Spleen (tissue), 7 donors: ENCODE results near the gene ZW10.
"Not testable (repeated sequence)": the region's sequence is repeated elsewhere in the genome, so short reads cannot be mapped to it uniquely, and the experiment has no call there.

Experiments used
- CTCF ChIP-seq, 11 experiments: fragments of 200-600 bp in 7 of 11; fragments of 450-650 bp in 4 of 11; sonication (generic) in 4 of 11; IDR thresholded peaks in 8 of 11; conservative IDR thresholded peaks in 3 of 11; 1 replicate in 7 of 11; 2 replicates in 4 of 11; pipeline versions ENCODE4 v1.4.0 to v1.8.0; 2016 to 2021; ENCODE audit warnings: antibody characterized with exemption in 11 of 11, inconsistent platforms in 4 of 11, mild to moderate bottlenecking in 1 of 11
- POLR2AphosphoS5 ChIP-seq, 3 donors: sonication (generic); formaldehyde crosslinking; IDR thresholded peaks; one replicate each; pipeline ENCODE4 v1.5.1; 2017; ENCODE audit warnings: antibody characterized with exemption in 3 of 3
- donor health status: DM: no; HTN: no; CAD: no; lungs with moderate emphysema.
- donor health status: DM: no; HTN: no; CAD: no.
- donor health status: DM: no; HTN: no; CAD: no.

- not testable (repeated sequence) for TF ChIP-seq CTCF (IDR thresholded peaks at IDR 0.05 in 8 of 11, conservative IDR thresholded peaks at IDR 0.05 in 3 of 11); POLR2AphosphoS5 (IDR thresholded peaks at IDR 0.05)
Measured at GRCh38 chr11:113703551-113703950, 69.9 kb downstream of the ZW10 start.
